A549 (cell line): ENCODE results near the gene PLOD2. TPM values are rescaled to one million over a fixed set of nuclear protein-coding genes. Genes with fewer than 3 reads are reported as not detected.

ENCODE experiments used
- ATAC-seq, 2 experiments: fragments of 200-7000 bp in 1 of 2; fragments of >200 bp in 1 of 2; cut with Nextera tagmentation in 1 of 2; cut with Tn5 transposase in 1 of 2; 3 replicates each; pipeline versions ENCODE4 v1.8.0 to v1.9.1; 2018 to 2020; ENCODE audit warnings: mild to moderate bottlenecking in 1 of 2, moderate library complexity in 1 of 2
- CTCF ChIA-PET: fragments of 300-600 bp; sonication (Branson Sonifier 250); formaldehyde crosslinking; extraction: SDS; loops from one replicate; lab custom pipeline; 2021; ENCODE audit warnings: antibody characterized with exemption, inconsistent platforms; lab: Yijun Ruan, JAX
- POLR2A ChIA-PET: fragments of 350-600 bp; formaldehyde crosslinking; extraction: SDS; loops from one replicate; lab custom pipeline; 2021; ENCODE audit warnings: antibody characterized with exemption, inconsistent platforms; lab: Yijun Ruan, JAX
- DNase-seq, 2 experiments: peaks; one replicate each; pipeline versions ENCODE4 v3.0.0 to v3.0.0-alpha.2; 2011 to 2016; ENCODE audit warnings: low read depth in 1 of 2, low spot score in 1 of 2
- FAIRE-seq: peaks from 2 replicates; lab custom pipeline; 2011; peaks lifted over from hg19 to GRCh38; lab: Jason Lieb, UNC
- H3K27ac ChIP-seq, 2 experiments: fragments of >200 bp; sonication (Bioruptor Twin); formaldehyde crosslinking; 3 replicates each; pipeline ENCODE4 v1.5.1; 2016 to 2017
- H3K4me1 ChIP-seq: fragments of >200 bp; sonication (Bioruptor Twin); formaldehyde crosslinking; 3 replicates; pipeline ENCODE4 v1.6.1; 2016
- H3K4me2 ChIP-seq: fragments of >200 bp; sonication (Bioruptor Twin); formaldehyde crosslinking; 3 replicates; pipeline ENCODE4 v1.6.1; 2016
- H3K4me3 ChIP-seq: fragments of >200 bp; sonication (Bioruptor Twin); formaldehyde crosslinking; 3 replicates; pipeline ENCODE4 v1.5.1; 2016
- H3K9me3 ChIP-seq: fragments of >200 bp; sonication (Bioruptor Twin); formaldehyde crosslinking; 3 replicates; pipeline ENCODE4 v1.6.1; 2016
- ATOH8 ChIP-seq: fragments of 250-450 bp; sonication (Bioruptor Pico); IDR thresholded peaks from 2 replicates; pipeline ENCODE4 v1.5.0; 2020; ENCODE audit warnings: low read depth, mild to moderate bottlenecking, moderate library complexity
- CBX2 ChIP-seq: fragments of 200-600 bp; sonication (generic); IDR thresholded peaks from 2 replicates; pipeline ENCODE4 v1.6.1; 2016; ENCODE audit warnings: low read depth, mild to moderate bottlenecking, borderline replicate concordance
- E2F6 ChIP-seq: IDR thresholded peaks from 2 replicates; pipeline ENCODE4 v1.6.1; 2012; ENCODE audit warnings: low read depth, borderline replicate concordance
- EHF ChIP-seq: fragments of 250-450 bp; sonication (Bioruptor Pico); IDR thresholded peaks from 2 replicates; pipeline ENCODE4 v1.5.0; 2020; ENCODE audit warnings: mild to moderate bottlenecking
- ELK1 ChIP-seq: fragments of 150-350 bp; IDR thresholded peaks from 2 replicates; pipeline ENCODE4 v1.6.1; 2014; ENCODE audit warnings: low read depth, mild to moderate bottlenecking, low read length
- FOSB ChIP-seq: fragments of 250-450 bp; sonication (Bioruptor Pico); IDR thresholded peaks from 2 replicates; pipeline ENCODE4 v1.5.0; 2020; ENCODE audit warnings: mild to moderate bottlenecking, moderate library complexity
- FOSL2 ChIP-seq, 2 experiments: fragments of 450-650 bp in 1 of 2; fragments of >200 bp in 1 of 2; sonication (Bioruptor Twin) in 1 of 2; formaldehyde crosslinking; IDR thresholded peaks; 2 replicates each; pipeline versions ENCODE4 v1.5.0 to v1.6.1; 2016 to 2020; ENCODE audit warnings: mild to moderate bottlenecking in 1 of 2, moderate library complexity in 1 of 2
- HDAC2 ChIP-seq: fragments of 200-600 bp; sonication (generic); IDR thresholded peaks from 2 replicates; pipeline ENCODE4 v1.6.1; 2016
- HES2 ChIP-seq: fragments of >200 bp; sonication (Bioruptor Twin); formaldehyde crosslinking; IDR thresholded peaks from 2 replicates; pipeline ENCODE4 v1.6.1; 2016
- HOXA7 ChIP-seq: fragments of 250-450 bp; sonication (Bioruptor Pico); IDR thresholded peaks from 2 replicates; pipeline ENCODE4 v1.5.0; 2020; ENCODE audit warnings: mild to moderate bottlenecking, moderate library complexity
- JUN ChIP-seq, 2 experiments: fragments of >200 bp; sonication (Bioruptor Twin); formaldehyde crosslinking; IDR thresholded peaks; 2 replicates in 1 of 2; 3 replicates in 1 of 2; pipeline ENCODE4 v1.6.1; 2016 to 2017
- KDM1A ChIP-seq: fragments of 200-600 bp; sonication (generic); IDR thresholded peaks from 2 replicates; pipeline ENCODE4 v1.6.1; 2016; ENCODE audit warnings: low read depth, mild to moderate bottlenecking
- NFE2L2 ChIP-seq: fragments of 150-350 bp; conservative IDR thresholded peaks from 2 replicates; pipeline ENCODE4 v1.6.1; 2014; ENCODE audit warnings: low read length
- POLR2A ChIP-seq: IDR thresholded peaks from 2 replicates; pipeline ENCODE4 v1.6.1; 2012; ENCODE audit warnings: mild to moderate bottlenecking, low read length
- RAD21 ChIP-seq, 2 experiments: fragments of >200 bp in 1 of 2; sonication (Bioruptor Twin) in 1 of 2; formaldehyde crosslinking in 1 of 2; IDR thresholded peaks in 1 of 2; conservative IDR thresholded peaks in 1 of 2; 2 replicates in 1 of 2; 3 replicates in 1 of 2; pipeline ENCODE4 v1.6.1; 2012 to 2018; ENCODE audit warnings: inconsistent platforms in 1 of 2
- RNF2 ChIP-seq: fragments of 200-600 bp; sonication (generic); IDR thresholded peaks from 2 replicates; pipeline ENCODE4 v1.6.1; 2016; ENCODE audit warnings: low read depth, mild to moderate bottlenecking, antibody characterized with exemption, moderate library complexity, borderline replicate concordance
- TFCP2L1 ChIP-seq: fragments of 250-450 bp; sonication (Bioruptor Pico); IDR thresholded peaks from 2 replicates; pipeline ENCODE4 v1.5.0; 2021; ENCODE audit warnings: mild to moderate bottlenecking
- ZFP36 ChIP-seq: fragments of 450-650 bp; IDR thresholded peaks from 2 replicates; pipeline ENCODE4 v1.6.1; 2014; ENCODE audit warnings: borderline replicate concordance; ENCODE audit not compliant: partially characterized antibody
- ZSCAN20 ChIP-seq: fragments of 250-450 bp; sonication (Bioruptor Pico); IDR thresholded peaks from 2 replicates; pipeline ENCODE4 v1.8.0; 2022; ENCODE audit warnings: mild to moderate bottlenecking, moderate library complexity
- WGBS: methylation state at CpG from one replicate; pipeline ENCODE4 v1.1.6; 2017; ENCODE audit errors: missing lambda C conversion rate; 5-methylcytosine and 5-hydroxymethylcytosine counted together
- polyA plus RNA-seq, 4 experiments: library from polyadenylated mRNA; depleted of rRNA in 3 of 4; stranded (reverse); fragments of >200 nt; fragmentation: RNase III in 1 of 4; extraction: RNeasy Plus Mini Kit Qiagen cat#74134 plus additional on column Dnase treatment in 1 of 4; gene quantifications; 2 replicates in 3 of 4; 3 replicates in 1 of 4; pipeline ENCODE4 v1.2.3, GENCODE V29; 2011 to 2017

Gene PLOD2
- polyA plus RNA-seq, 2 of the 4 experiments (the other 2 are of a cell fraction) = 159 to 174 TPM

GRCh38 chr3:146134348-146135117 is 26.5 kb downstream of the PLOD2 start:
- peak overlapping the region; percentile 50 for H3K4me2 ChIP-seq
- peaks cover 76% of the 10 kb centered on the region for H3K4me1 ChIP-seq
- CTCF ChIA-PET = no interaction called here
- H3K9me3 ChIP-seq = no peaks in the 10 kb centered on the region
- FAIRE-seq = no peak
- POLR2A ChIA-PET = interaction anchor here (0.9 kb wide), 2 partner anchors 25 to 27 kb away, joined by 3 read pairs; no protein-coding TSS in a partner anchor
- WGBS = 67% methylated on average over 5 of the region's 5 CpGs
- no peak for ATAC-seq
- no peak for TF ChIP-seq RNF2
- no peak for TF ChIP-seq ATOH8 (CRISPR knock-in tag)
- TF ChIP-seq FOSB (CRISPR knock-in tag) = no peak
- TF ChIP-seq HDAC2 = no peak
- TF ChIP-seq EHF (CRISPR knock-in tag) = no peak
- no peak for TF ChIP-seq TFCP2L1 (CRISPR knock-in tag)
- no peak for TF ChIP-seq ELK1
- TF ChIP-seq HES2 = no peak
- TF ChIP-seq RAD21 (conservative IDR thresholded peaks at IDR 0.05 in 1 of 2, IDR thresholded peaks at IDR 0.05 in 1 of 2) = no peak
- TF ChIP-seq POLR2A = no peak
- no peak for TF ChIP-seq CBX2
- no peak for TF ChIP-seq HOXA7
- TF ChIP-seq KDM1A = no peak
- no peak for DNase-seq
- H3K4me3 ChIP-seq = no peak overlapping the region
- peak overlapping the region in 1 of 2 experiments; percentile 34; a peak in 2 of 6 replicates for H3K27ac ChIP-seq

GRCh38 chr3:146133441-146133840 is 27.5 kb downstream of the PLOD2 start:
- WGBS = 90% methylated on average over 2 of the region's 2 CpGs
- Histone ChIP-seq H3K4me1 (peaks cover 78% of the 10 kb centered on the region), H3K9me3 (no peaks in the 10 kb centered on the region)
- no peak for DNase-seq
- TF ChIP-seq POLR2A = no peak
- TF ChIP-seq, all 56 proteins: peak for 0
- POLR2A ChIA-PET = interaction anchor here (0.9 kb wide), 2 partner anchors 26 to 28 kb away, joined by 3 read pairs; no protein-coding TSS in a partner anchor
- Histone ChIP-seq H3K4me2 (peak overlapping the region; percentile 50), H3K4me3 (no peak overlapping the region), H3K27ac (peak overlapping the region; percentile 21 to 53; a peak in 4 of 6 replicates)
- no peak for FAIRE-seq
- no peak for ATAC-seq
- CTCF ChIA-PET = no interaction called here

GRCh38 chr3:146131616-146132410 is 29.2 kb downstream of the PLOD2 start:
- WGBS = 75% methylated on average over 5 of the region's 5 CpGs
- TF ChIP-seq FOSL2 (IDR thresholded peaks at IDR 0.05) (no peak), FOSL2 (CRISPR knock-in tag; IDR thresholded peaks at IDR 0.05) (peak; percentile 45), E2F6 (no peak), ZFP36 (no peak), RAD21 (conservative IDR thresholded peaks at IDR 0.05 in 1 of 2, IDR thresholded peaks at IDR 0.05 in 1 of 2) (no peak), JUN (IDR thresholded peaks at IDR 0.05) (no peak), ZSCAN20 (no peak), NFE2L2 (no peak)
- peak; percentile 60 to 74; a peak in 4 of 6 replicates for ATAC-seq
- ChIA-PET POLR2A (no interaction called here), CTCF (no interaction called here)
- Histone ChIP-seq H3K4me1 (peaks cover 80% of the 10 kb centered on the region), H3K9me3 (peaks cover 5% of the 10 kb centered on the region; the same call in 1 of the 3 replicates), H3K4me3 (no peak overlapping the region), H3K4me2 (peak overlapping the region; percentile 64), H3K27ac (peak overlapping the region; percentile 25 to 53; a peak in 4 of 6 replicates)
- no peak for FAIRE-seq
- peak in 1 of 2 experiments; percentile 23 for DNase-seq
